ENCODE results near the gene CPNE4.

GRCh38 chr3:131868203-131868602 is 166.6 kb downstream of the CPNE4 start:
- TF ChIP-seq, protein P1, sequence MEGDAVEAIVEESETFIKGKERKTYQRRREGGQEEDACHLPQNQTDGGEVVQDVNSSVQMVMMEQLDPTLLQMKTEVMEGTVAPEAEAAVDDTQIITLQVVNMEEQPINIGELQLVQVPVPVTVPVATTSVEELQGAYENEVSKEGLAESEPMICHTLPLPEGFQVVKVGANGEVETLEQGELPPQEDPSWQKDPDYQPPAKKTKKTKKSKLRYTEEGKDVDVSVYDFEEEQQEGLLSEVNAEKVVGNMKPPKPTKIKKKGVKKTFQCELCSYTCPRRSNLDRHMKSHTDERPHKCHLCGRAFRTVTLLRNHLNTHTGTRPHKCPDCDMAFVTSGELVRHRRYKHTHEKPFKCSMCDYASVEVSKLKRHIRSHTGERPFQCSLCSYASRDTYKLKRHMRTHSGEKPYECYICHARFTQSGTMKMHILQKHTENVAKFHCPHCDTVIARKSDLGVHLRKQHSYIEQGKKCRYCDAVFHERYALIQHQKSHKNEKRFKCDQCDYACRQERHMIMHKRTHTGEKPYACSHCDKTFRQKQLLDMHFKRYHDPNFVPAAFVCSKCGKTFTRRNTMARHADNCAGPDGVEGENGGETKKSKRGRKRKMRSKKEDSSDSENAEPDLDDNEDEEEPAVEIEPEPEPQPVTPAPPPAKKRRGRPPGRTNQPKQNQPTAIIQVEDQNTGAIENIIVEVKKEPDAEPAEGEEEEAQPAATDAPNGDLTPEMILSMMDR (conservative IDR thresholded peaks at IDR 0.05; ENCODE audit: low read length), result no peak
- no peak for TF ChIP-seq EZH2phosphoT487 (IDR thresholded peaks at IDR 0.05; ENCODE audit: borderline replicate concordance)
